GM21786 (cell line): Measurements from ENCODE around the gene MTSS2.

Source experiments
- ATAC-seq: cut with Tn5 transposase; IDR thresholded peaks from one replicate; pipeline ENCODE4 v1.9.1; 2021; ENCODE audit not compliant: unreplicated experiment

MTSS2 gene

GRCh38 chr16:70687671-70688245 is 1.9 kb upstream of the MTSS2 start:
- no peak for ATAC-seq

GRCh38 chr16:70687102-70687511 is 1.3 kb upstream of the MTSS2 start:
- ATAC-seq, result no peak

- ATAC-seq, result no peak
Measured at GRCh38 chr16:70686376-70687101, 686 bp upstream of the MTSS2 start.

- ATAC-seq, result no peak
Measured at GRCh38 chr16:70685061-70685937, 554 bp downstream of the MTSS2 start.

GRCh38 chr16:70684146-70685060 is 1.4 kb downstream of the MTSS2 start:
- no peak for ATAC-seq

- ATAC-seq, result no peak
Measured at GRCh38 chr16:70683146-70683944, 2.5 kb downstream of the MTSS2 start.

- no peak for ATAC-seq
Measured at GRCh38 chr16:70682239-70683145, 3.4 kb downstream of the MTSS2 start.

GRCh38 chr16:70681382-70682238 is 4.2 kb downstream of the MTSS2 start:
- no peak for ATAC-seq

- no peak for ATAC-seq
Measured at GRCh38 chr16:70680495-70681381, 5.1 kb downstream of the MTSS2 start.

GRCh38 chr16:70679671-70680494 is 6.0 kb downstream of the MTSS2 start:
- no peak for ATAC-seq

- no peak for ATAC-seq
Measured at GRCh38 chr16:70678898-70679670, 6.8 kb downstream of the MTSS2 start.

- ATAC-seq, result no peak
Measured at GRCh38 chr16:70678121-70678897, 7.5 kb downstream of the MTSS2 start.

- no peak for ATAC-seq
Measured at GRCh38 chr16:70677499-70678120, 8.2 kb downstream of the MTSS2 start.
